ENCODE data around the gene ZNF691. TPM values are rescaled to one million over a fixed set of nuclear protein-coding genes. Genes with fewer than 3 reads are reported as not detected.
"Not testable (repeated sequence)": the region's sequence is repeated elsewhere in the genome, so short reads cannot be mapped to it uniquely, and the experiment has no call there.

ZNF691 gene
- total RNA-seq, 1 donor from 2014 or later = 8.0 TPM

GRCh38 chr1:42888013-42888633, 41.7 kb downstream of the ZNF691 start:
- DNase-seq = no peak
- intact Hi-C loops (cut with micrococcal nuclease) = no loop called here
- no peak for ATAC-seq

GRCh38 chr1:42889264-42889663, 42.9 kb downstream of the ZNF691 start:
- DNase-seq (no peak), ATAC-seq (no peak)
- intact Hi-C loops (cut with micrococcal nuclease) = no loop called here

GRCh38 chr1:42891465-42892138, 45.2 kb downstream of the ZNF691 start:
- intact Hi-C loops (cut with micrococcal nuclease) = no loop called here
- DNase-seq (no peak), ATAC-seq (no peak)

GRCh38 chr1:42899960-42900359, 53.5 kb downstream of the ZNF691 start:
- intact Hi-C loops (cut with micrococcal nuclease); ATAC-seq; DNase-seq: not testable (repeated sequence)

Other genes with a start within 250 kb of the ZNF691 start
- 20.3 TPM for gene PPIH, start 188.2 kb upstream of the ZNF691 start, total RNA-seq
- gene YBX1, start 164.2 kb upstream of the ZNF691 start, total RNA-seq = 896 TPM
- gene CLDN19, start 106.4 kb upstream of the ZNF691 start, total RNA-seq = not detected
- 6.2 TPM for gene P3H1, start 79.6 kb upstream of the ZNF691 start, total RNA-seq
- gene C1orf50, start 79.4 kb upstream of the ZNF691 start, total RNA-seq = 10.4 TPM
- gene TMEM269, start 61.6 kb upstream of the ZNF691 start, total RNA-seq = not detected
- 5.1 TPM for gene ERMAP, start 29.5 kb upstream of the ZNF691 start, total RNA-seq
- 14.2 TPM for gene SVBP, start 29.2 kb upstream of the ZNF691 start, total RNA-seq
- 38.5 TPM for gene SLC2A1, start 112.3 kb downstream of the ZNF691 start, total RNA-seq

Measured in left ventricle myocardium superior (tissue), 1 donor.